GM18861 (cell line): ENCODE results near the gene ENDOV.

Source experiments
- ATAC-seq: cut with Tn5 transposase; IDR thresholded peaks from one replicate; pipeline ENCODE4 v1.9.1; 2021; ENCODE audit not compliant: unreplicated experiment

Gene ENDOV

GRCh38 chr17:80430446-80431245, 15.7 kb downstream of the ENDOV start:
- ATAC-seq, result no peak

DNA sequence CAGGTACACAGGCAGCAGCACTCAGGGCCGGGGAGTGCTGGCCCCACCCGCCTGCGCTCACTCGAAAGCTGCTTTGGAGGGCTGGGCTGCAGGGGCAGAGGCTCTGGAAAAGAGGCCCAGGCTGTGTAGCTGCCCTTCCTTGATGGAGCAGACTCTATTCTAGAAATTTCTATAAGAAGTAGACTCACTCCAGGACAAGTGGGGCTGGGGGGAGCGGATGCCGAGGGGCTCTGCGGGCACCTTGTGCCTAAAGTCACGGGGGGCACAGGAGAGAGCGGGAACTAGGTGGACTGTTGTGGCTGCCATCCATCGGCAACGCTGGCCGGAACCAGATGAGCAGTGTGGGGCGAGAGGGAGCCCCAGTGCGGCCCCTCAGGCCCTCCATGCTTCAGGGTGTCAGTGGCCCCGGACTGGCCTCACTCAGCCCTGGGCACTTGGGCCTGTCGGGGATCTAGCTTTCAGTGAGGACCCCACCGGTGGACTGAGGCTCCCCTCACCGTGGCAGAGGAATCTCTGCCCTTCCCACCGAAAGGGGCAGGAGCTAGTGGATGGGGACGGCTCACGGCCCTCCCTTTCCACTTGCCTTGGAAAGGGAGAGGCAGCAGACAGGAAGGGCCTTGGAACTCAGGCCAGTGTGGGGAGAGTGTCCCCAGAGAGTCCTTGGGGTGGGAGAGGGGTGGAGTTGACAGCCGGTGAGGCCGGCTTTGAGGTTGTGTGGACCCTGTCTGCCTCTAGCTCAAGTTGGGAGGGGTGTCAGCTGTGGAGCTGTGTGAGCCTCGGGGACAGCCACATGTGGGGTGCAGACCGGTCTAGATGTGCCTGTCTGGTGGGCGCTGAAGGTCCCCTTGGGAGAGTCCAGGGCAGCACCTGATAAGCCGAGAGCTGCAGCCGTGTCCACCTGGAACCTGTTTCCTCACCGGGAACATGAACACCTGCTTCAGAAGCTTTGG, 16.6 kb downstream of the ENDOV start:
- ATAC-seq, result no peak

DNA sequence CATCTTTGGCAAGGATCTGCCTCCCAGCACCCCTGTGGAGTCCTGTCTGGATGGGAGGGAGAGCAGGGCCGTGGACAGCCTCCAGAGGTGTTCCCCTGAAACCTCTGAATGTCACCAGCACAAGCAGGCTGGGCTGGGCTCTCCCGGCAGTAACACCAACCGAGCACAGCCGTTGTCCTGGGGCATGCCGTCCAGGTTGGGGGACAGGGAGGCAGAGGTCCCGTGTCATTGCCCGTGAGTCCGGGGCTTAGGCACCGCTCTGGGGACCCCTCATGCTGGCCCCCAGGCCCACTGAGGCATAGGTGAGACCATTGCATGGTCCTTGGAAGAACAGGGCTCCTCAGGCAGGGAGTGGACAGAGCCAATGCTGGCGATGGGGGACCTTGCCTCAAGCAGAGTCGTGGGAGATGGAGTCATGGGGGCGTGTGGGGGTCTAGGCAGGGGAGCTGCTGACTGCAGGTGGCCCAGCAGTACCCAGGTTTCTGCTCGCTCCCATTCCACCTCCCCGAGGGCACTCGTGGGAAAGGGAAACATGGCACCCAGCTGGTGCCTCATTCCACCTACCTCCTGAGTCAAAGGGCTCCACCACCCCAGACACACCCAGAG, 17.5 kb downstream of the ENDOV start:
- ATAC-seq, result no peak

- ATAC-seq, result no peak
Measured at GRCh38 chr17:80432961-80433550, 18.1 kb downstream of the ENDOV start.

GRCh38 chr17:80433916-80434666, 19.1 kb downstream of the ENDOV start:
- ATAC-seq, result no peak

- ATAC-seq, result no peak
Measured at GRCh38 chr17:80437532-80437931, 22.6 kb downstream of the ENDOV start.

DNA sequence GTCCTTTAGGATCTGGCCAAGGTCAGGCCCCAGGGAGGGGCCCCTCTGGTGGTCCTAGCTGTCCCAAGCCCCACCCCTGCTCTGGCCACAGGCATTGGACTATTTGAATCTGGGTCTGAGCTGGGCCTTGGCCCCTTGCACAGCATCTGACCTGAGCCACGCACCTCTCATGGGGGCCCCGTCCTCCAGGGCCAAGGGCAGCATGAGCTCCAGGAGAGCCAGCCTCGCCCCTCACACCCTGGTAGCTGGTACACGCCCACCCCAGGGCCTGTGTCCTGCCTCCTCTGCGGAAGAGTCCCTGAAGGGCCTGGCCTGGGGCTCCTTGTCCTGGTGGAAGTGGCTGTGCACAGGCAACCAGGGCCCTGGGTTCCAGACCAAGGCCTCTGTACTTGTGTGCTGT, 23.8 kb downstream of the ENDOV start:
- no peak for ATAC-seq

DNA sequence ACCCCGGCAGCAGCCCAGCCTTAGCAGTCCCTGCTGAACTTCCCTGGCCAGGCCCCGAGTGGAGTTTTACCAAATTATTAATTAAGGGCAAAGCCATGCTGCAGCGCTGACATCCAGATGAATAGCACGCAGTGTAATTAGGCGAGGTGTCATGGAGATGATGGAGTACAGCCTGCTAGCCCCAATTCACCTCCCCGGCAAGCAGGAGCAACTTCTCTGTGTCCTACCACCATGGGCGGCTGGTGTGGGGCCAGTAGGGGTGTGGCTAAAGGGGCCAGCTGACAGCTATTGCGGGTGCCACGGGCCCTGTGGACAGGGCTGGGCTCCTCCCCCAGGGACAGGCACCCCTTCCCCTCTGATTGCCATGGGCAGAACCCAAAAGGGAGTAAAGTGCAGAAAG, 24.5 kb downstream of the ENDOV start:
- ATAC-seq, result no peak

DNA sequence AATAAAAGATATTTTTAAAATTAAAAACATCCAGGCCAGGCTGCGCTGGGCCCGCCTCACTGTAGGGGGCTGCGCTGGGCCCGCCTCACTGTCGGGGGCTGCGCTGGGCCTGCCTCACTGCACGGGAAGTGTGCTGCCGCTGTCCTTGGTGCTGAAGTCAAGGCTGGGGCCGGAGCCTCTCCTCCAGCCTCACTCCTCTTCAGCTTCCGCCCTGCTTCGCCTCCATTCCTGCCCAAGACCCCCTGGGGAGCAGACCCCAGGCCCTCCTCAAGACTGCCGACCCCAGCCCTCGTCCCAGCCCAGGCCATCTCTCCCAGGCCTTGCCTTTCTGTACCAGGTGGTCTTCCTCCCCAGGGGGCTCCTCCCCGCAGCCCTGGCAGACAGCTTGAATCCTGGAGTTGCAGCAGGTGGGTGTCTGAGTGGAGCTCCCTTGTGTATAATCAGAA, 26.2 kb downstream of the ENDOV start:
- ATAC-seq, result no peak

GRCh38 chr17:80441598-80442322, 26.8 kb downstream of the ENDOV start:
- no peak for ATAC-seq

GRCh38 chr17:80442323-80442659, 27.3 kb downstream of the ENDOV start:
- no peak for ATAC-seq

DNA sequence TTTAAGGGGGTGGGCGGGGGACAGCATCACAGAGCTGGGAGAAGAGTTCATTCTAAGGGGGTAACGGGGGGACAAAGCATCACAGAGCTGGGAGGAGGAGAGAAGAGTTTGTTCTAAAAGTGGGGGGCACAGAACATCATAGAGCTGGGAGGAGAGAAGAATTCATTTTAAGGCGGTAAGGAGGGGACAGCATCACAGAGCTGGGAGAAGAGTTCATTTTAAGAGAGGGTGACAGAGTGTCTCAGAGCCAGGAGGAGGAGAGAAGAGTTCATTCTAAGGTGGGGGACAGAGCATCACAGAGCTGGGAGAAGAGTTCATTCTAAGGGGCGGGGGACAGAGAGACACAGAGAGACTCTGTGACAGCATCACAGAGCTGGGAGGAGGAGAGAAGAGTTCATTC, 27.8 kb downstream of the ENDOV start:
- ATAC-seq, result no peak

GRCh38 chr17:80443498-80443897, 28.5 kb downstream of the ENDOV start:
- no peak for ATAC-seq

GRCh38 chr17:80443916-80444643, 29.1 kb downstream of the ENDOV start:
- ATAC-seq, result no peak

DNA sequence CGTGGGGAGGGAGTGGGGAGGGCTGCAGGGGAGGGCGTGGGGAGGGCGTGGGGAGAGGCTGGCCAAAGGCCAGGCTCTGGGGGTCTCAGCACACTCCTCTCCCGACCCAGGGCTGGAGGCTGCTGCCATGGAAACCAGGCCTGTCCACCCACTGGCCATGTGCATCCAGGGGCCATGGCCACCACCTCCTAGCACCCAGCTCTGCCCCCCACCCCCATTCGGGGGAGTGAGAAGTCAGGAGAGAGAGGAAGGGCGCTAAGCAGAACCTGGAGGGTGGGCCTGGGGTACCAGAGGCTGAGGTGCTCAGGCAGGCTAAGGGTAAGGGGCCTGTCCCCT, 29.6 kb downstream of the ENDOV start:
- no peak for ATAC-seq

DNA sequence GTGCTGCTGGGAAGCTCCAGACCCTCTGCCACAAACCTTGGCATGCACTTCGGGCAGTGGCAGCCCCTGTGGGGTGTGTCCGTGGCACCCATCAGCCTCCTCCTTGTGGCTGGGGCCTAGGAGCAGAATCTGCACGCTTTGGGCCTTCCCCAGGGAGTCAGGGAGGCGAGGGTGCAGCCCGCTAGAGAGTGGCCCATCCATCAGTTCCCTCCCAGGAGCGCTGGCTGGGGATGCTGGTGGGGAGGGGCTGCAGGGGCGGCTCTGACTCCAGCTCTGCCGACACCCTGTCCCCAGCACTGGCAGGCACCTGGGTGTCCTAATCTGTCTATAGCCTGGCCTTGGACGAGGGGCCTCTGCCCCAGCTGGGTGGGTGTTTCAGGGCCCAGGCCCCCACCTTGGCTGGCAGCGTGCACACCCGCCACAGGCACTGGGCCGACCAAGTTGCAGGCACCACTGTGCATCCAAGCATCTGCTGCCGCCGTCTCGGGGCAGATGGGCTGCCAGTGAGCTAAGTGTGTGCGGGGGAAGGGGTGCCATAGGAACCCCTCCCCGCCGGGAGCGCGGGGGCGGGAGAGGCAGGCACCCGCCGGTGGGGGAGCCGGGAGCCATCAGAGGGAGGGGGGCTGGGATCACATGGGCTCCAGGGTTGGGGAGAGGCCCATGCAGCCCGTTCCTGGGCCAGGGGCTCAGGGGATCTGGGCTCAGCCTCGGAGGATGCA, 30.2 kb downstream of the ENDOV start:
- ATAC-seq, result no peak

DNA sequence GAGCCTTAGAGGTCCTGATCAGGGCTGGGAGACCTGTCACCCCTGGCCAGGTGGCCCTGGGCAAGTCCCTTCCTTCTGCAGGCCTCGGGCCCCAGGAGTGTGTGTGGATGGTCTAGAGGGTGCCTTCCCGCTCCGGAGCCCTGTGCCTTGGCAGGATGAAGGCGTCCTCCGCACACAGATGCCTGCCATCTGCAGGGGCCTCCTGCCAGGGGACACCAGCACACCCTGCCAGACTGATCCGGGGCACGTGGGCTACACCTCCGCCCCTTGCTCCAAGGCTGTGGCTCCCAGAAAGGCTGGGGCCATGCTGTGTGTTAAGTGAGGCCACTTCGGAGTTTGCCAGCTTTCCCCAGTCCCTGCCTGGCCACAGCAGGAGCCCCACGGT, 30.8 kb downstream of the ENDOV start:
- ATAC-seq, result no peak

- no peak for ATAC-seq
Measured at GRCh38 chr17:80446645-80447405, 31.9 kb downstream of the ENDOV start.
